HG03442 (cell line): ENCODE measurements around the gene OR56A5.
"Not testable (repeated sequence)": the region's sequence is repeated elsewhere in the genome, so short reads cannot be mapped to it uniquely, and the experiment has no call there.

Experiments
- ATAC-seq: cut with Tn5 transposase; IDR thresholded peaks from one replicate; pipeline ENCODE4 v1.9.1; 2021; ENCODE audit warnings: mild to moderate bottlenecking, moderate library complexity; ENCODE audit not compliant: unreplicated experiment

The OR56A5 gene, protein sequence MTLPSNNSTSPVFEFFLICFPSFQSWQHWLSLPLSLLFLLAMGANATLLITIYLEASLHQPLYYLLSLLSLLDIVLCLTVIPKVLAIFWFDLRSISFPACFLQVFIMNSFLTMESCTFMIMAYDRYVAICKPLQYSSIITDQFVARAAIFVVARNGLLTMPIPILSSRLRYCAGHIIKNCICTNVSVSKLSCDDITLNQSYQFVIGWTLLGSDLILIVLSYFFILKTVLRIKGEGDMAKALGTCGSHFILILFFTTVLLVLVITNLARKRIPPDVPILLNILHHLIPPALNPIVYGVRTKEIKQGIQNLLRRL

DNA sequence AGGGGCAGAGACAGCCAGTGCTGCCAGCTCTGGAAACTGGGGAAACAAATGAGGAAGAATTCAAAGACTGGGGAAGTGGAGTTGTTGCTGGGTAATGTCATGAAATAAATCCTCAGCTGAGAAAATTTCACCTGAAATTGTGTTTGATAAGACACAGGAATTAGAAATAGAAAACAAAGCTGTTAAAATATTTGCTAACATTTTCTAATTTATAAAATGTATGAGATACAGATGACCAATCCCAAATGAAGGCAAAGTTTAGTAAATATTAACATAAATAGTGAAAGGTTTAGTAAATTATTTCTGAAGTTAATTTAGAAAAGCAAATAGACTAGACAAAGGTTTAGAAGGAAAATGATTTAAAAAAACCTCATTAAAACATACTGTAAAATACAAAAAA lies at the start of gene OR56A5:
Gene OR56A5, minus strand, starts transcription at position 101 of the 400 bp plus-strand sequence. Its CDS starts 0 bp downstream, at position 101.
- ATAC-seq: no peak

DNA sequence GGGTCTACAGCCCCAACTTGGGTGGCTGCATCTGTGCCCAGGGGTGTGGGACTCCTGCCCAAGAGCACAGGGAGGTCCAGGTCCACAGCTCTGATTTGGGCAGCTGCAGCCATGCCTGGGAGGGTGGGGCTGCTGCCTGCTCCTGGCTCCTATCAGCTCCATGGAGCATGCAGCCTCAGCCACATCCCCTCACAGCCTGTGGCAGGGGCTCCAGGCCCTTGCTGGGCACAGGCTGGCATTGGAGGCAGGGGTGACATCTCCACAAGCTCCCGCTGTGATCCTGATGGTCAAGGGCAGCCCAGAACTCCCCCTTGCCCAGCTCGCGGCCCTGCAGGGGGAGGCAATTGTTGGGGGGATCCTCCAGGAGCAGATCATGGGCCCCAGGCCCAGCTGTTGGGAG lies 44.7 kb upstream of the OR56A5 start:
- no peak for ATAC-seq

DNA sequence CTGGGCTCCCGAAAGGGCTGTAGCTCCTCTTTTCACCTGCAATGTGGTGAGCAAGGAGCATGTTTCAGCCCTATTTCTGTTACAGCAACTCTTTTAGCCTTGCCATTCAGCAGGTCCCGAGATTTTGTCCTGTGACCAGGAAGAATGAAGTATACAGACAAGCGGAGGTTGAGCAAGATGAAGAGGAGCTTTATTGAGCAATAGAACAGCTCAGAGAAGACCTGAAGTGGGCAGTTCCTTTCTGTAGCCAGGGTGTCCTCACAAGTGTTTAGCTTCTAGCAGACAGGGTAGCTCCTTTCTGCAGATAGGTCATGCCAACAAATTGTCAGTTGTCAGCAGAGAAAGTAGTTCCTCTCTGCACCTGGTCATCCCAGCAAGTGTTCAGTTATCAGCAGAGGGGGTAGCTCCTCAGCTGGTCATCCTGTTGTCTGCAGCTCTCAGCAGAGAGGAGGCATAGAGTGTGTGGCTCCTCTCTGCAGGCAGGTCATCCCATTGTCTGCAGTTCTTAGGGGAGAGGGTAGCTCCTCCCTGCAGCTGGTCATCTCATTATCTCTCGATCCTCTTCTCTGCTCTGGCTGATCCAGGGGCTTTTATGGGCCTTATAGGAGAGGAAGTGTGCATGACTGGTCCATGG lies 43.9 kb upstream of the OR56A5 start:
- no peak for ATAC-seq

DNA sequence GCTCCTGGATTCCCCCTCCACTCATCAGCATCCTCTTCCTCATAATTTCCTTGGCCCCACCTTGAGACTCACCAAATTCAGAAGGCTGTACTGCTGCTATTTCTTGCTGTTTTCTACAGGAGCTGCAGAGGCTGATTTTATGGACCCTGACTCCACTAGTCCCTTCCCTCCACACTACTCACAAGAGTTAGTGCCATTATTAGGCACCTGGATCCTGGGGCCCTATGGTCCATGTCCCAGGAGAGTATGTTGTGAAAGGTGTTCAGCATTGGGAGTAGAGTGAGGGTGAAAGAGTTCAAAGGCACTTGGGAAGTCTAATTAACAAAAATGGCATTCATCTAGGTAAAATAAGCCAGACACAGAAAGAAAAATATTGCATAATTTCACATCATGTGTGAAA lies 38.6 kb upstream of the OR56A5 start, which contains the start of gene OR56A4:
Gene OR56A4, minus strand, starts transcription at position 101 of the 400 bp plus-strand sequence. CDS start 3,954 bp downstream, outside the sequence.
- ATAC-seq: no peak

DNA sequence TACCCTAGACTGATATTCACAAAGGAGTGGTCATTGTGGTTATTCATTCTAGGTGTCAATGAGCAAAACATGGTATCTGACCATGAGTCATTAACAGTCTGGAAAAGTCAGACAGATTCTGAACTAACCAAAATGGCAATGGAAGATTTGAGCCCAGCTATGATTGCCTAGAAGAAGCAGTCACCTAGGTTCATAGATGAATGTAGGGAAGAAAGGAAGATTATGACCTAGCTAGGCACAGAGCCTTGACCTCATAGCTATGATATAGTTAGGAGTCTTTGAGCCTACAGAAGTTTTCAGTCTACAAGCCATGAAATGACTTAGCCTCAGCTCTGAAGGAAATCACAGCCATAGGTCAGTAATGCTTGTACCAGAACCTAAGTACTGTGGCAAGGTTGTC lies 38.1 kb upstream of the OR56A5 start:
- no peak for ATAC-seq

DNA sequence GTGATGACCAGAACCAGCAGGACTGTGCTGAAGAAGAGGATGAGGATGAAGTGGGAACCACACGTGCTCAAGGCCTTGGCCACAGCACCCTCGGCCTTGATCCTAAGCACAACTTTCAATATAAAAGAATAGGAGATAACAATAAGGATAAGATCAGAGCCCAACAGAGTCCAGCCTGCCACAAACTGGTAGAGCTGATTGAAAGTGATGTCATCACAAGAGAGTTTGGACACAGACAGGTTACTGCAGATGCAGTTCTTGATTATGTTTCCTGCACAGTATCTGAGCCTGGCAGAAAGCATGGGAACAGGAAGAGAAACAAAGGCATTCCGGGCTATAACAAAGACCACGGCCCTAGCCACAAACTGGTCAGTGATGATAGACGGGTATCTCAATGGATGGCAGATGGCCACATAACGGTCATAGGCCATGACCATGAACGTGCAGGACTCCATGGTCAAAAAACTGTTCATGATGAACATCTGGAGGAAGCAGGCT lies 34.0 kb upstream of the OR56A5 start:
- ATAC-seq: no peak

DNA sequence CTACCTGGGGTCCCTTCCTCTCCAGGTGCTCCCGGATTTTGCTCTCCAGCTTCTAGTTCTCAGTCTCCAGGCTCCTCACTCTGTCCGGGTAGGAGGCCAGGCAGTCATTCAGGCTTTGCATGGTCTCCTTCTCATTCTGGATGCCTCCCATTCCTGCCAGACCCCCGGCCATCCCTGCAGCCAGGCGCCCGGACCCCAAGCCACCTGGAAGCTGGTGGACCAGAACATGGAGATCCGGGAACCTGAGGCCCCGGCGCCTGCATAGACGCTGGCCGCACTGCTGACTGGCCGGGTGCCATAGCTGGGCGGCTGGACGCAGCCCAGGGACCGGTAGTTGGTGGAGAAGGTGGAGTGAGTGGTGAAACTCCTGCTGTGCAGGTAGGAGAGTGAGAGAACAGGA lies 26.5 kb upstream of the OR56A5 start:
- no peak for ATAC-seq

DNA sequence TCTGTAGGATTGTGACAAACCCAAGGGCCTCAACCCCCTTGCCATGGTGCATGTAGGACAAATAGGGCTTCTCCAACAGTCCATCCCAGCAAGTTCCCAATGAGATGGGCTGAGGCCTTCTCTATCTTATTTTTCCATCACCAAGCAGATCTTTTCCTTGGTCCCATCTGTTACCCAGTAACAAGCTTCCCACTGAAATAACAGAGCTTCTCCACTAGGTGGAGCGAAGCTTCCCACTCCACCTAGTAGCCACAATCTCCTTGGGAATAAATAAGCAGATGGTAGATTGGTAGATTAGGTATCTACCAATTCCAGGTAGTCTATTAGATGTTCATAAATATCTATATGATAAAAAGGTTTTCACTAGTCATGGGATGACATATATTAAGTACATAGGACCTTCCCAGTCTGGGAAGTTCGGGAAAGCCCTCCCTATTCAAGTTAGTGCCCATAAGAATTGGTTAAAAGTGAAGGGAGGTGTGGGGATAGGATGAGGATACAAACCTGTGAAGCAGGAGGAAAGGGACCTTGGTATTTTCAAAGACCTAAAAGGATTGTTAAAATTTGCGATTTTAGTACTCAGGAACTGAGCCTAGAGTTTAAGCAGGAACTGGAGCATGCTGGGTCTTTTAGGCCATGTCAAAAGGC lies 24.4 kb upstream of the OR56A5 start:
- ATAC-seq: no peak

DNA sequence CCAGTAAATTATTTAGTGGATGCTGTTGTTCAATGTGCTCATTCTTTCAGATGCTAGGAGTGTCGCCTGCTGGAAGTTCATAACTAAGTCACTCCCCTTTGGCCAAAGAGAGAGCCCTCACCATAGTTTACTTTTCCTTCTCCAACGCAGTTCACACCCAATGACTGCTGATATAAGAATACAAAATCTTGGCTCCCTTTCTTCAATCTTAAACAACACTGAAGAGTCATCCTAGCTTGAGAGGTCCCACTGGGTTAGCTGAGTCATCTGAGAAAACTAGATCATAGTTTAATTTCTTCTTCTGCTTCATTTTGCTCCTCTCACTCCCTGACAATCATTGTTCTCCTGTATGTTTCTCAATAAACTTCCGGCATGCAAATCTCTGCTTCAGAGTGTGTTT lies 23.9 kb upstream of the OR56A5 start:
- ATAC-seq: no peak

DNA sequence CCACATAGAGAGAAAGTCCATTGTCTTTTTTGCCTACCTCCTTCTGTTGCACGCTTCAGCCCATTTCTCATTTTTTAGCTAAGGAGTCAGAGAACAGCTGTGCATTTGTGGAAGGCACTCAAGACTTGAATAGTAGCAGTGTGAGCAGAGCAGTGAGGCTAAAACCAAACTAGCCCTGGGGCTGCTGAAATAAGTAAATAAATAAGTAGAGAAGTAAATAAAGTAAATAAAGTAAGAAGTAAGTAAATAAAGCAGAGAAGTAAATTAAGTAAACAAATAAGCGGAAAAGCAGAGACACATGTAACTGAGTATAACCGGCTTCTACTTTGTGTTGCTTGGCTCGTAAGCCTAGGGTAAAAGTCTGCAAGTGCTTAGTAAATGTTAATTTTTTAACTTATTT lies 20.9 kb upstream of the OR56A5 start:
- ATAC-seq: no peak

DNA sequence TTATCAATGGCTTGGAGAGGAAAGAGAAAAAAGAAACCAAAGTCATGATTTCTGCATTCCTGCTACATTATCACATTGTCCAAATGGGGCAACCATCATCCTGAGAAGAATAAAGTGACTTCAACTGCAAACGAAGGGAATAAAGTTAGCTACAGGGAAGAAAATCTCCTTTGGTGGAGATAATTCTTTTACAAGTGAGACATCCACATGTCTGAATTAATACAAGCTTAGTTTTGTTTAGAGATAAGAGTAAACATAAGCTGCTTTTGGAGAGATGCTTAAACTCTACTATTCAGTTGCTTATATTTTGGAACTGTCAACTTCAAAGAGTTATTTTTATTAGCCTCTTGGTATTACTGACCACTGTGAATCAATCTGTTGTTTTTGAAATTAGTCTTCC lies 18.6 kb upstream of the OR56A5 start, which contains the start of gene OR52L1:
Gene OR52L1, minus strand, starts transcription at position 101 of the 400 bp plus-strand sequence. Its CDS starts 55 bp downstream, at position 46.
- no peak for ATAC-seq

DNA sequence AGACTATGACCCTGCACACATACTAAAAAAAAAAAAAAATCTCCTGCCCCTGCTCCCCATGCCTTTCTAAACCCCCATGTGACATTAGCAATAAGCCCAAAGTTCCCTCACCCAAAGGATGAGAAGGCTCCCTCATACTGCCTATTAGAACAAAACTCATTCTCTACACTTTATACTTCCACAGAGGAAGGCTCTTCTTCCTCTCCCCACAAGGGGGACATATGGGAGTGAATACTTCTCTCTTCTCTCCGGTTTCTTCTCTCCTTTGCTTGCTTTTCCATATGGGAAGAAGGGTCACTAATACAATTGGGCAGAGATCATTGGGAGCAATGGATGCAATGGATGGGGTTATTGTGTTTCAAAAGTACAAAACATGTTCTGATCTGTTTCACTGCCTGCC lies 15.1 kb upstream of the OR56A5 start:
- ATAC-seq: no peak

DNA sequence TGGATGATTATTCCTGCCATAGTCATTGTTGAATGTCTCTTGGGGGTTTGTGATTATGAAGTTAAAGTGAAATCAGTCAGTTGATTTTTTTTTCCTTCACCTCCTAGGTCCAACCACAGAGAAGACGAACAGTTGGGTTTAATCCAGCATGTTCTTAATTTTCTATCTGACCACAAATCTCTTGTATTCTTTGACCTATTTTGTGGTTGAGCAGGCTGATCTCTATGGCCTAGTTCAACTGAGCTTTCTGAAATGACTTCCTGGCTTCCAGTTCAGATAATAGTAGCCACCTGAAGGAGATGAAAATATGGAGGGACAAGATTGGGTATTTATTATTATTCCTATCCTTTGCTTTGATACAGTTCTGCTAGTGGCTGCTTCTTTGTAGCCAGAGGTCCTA lies 5.2 kb upstream of the OR56A5 start:
- no peak for ATAC-seq

DNA sequence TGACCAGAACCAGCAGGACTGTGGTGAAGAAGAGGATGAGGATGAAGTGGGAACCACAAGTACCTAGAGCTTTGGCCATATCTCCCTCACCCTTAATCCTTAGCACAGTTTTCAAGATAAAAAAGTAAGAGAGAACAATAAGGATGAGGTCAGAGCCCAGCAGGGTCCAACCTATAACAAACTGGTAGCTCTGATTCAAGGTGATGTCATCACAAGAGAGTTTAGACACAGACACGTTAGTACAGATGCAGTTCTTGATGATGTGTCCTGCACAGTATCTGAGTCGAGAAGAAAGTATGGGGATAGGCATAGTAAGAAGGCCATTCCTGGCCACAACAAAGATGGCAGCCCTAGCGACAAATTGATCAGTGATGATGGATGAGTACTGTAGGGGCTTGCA lies 586 bp downstream of the OR56A5 start:
- ATAC-seq: no peak

DNA sequence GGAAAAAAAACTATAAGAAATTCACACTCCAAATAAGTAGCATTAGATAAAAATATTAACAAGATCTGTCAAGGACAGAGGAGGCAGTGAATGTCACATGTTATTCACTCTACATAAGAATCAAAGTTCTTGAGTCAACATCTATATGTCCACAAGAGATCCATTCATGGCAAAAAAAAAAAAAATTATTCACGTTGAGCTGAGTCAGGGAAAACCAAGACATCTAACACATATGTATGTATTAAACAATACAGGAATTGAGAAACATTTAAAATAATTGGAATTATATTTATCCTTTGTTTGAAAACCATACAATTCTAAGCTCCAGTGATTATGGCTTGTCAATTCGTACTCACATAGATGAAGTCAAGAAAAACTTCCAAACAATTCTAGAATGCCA lies 1.3 kb downstream of the OR56A5 start:
- ATAC-seq: no peak

DNA sequence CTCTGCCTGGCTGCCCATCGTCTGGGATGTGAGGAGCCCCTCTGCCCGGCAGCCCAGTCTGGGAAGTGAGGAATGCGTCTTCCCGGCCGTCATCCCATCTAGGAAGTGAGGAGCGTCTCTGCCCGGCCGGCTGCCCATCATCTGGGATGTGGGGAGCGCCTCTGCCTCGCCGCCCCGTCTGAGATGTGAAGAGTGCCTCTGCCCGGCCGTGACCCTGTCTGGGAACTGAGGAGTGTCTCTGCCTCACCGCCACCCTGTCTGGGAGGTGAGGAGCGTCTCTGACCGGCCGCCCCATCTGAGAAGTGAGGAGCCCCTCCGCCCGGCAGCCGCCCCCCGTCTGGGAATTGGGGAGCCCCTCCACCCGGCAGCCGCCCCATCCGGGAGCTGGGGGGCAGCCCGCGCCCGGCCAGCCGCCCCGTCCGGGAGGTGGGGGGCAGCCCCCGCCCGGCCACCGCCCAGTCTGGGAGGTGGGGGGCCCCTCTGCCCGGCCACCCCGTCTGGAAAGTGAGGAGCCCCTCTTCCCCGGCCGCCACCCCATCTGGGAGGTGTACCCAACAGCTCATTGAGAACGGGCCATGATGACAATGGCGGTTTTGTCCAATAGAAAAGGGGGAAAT lies 7.5 kb downstream of the OR56A5 start:
- not testable (repeated sequence) for ATAC-seq

DNA sequence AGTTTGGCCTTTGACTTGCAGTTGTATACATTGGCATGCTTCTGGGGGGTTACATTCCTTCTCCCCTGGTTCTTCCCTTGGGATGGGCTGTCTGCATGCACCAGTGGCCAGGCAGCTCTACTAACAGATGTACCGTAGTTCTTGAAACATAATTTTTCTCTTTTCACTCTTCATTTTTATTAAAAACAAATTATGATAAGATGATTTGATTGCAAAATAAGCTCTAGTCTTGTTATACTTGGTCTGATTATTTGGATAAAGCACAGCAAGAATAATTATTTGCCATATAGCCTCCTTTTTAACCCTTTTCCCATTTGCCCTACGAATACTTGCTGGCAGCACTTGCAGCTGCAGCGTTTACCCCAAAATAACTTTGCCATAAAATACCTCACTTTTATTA lies 12.7 kb downstream of the OR56A5 start:
- no peak for ATAC-seq

DNA sequence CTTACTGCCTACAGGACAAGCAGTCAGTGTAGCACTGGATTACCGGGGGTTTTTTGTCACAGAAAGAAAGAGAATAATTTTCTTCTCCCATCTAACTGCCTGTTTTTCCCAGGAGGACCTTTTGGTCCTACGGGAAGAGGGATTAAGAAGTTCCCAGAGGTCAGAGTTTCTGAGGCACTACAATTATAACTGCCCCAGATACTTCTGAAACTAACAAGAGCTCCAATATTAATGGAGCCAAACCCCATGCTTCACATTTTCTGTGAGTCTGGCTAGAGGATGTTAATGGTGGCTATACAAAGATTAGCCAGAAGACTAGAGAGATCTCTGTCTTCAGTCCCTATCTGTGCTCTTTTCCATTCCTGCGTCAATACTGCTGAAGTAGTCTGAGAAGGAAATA lies 26.3 kb downstream of the OR56A5 start, which contains the start of gene OR56A3:
Gene OR56A3, plus strand, starts transcription at position 301 of the 400 bp plus-strand sequence. CDS start 5,096 bp downstream, outside the sequence.
- no peak for ATAC-seq

DNA sequence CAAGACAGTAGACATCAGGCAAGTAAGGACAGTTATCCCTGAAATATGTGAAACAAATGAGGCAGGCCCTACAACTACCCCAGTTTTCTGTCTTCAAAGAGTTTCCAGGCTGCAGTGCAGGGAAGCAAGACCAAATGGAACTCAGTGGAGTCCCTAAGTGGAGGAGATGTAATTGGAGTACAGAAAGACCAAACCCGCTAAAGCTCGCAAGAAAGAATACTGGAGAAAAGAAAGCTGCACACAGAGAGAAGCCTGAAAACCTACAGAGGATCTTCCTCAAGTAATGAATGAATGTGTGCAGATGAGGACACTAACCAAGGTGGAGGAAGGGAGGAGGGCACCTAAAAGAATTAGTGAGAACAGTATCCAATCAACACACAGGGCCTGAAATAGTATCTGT lies 27.5 kb downstream of the OR56A5 start:
- ATAC-seq: no peak

DNA sequence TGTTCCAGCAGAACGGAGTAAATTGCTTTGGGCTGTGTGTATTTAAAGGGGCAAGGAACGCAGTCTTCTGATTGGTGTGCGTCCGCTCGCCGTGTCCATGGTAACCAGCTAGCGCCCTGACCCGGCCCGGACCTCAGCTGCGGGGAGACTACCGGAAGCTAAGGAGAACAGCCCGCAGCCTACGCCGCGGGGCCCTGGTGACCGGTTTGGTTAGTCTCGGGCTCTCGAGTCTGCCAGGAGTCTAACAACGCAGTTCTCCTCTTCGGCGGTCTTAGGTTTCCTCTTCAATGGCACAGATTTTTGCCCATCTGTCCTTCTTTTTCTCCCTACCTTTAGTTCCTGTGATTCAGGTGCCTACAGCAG lies 29.7 kb downstream of the OR56A5 start:
- no peak for ATAC-seq

DNA sequence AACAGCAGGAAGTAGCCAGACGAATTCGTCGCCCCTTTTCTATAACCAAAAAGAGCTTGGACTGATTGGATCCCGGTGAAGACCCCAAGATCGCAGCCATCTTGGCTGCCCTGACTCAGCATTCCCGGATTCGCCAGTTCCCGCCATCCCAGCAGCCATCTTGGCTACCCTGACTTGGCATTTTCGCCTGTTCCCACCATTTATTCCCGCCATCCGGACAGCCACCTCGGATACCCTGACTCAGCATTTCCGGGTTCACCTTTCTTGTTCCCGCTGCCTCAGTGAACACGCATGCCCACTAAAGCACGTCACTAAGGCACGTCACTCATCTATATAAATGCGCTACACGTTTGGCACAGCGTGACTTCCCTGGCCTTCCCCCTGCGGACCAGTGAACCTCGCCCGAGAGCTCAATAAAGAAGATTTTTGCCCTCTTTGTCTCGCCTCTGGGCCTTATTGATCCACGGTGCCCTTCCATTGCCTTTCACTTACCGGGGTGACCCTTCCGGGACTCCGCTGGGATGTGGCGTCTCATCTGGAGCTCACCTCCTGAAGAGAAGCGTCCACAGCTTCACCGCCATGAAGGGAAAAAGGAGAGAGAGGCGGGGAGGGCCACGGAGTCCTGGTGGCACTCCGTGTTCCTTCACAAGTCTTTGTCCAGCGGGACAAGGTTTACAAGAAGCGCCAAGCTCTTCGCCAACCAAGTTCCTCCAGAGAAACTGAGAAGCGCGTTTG lies 30.3 kb downstream of the OR56A5 start:
- no peak for ATAC-seq
